Heart left ventricle (tissue), 16 donors: Measurements from ENCODE around the gene MAN1C1. TPM values are rescaled to one million over a fixed set of nuclear protein-coding genes. Genes with fewer than 3 reads are reported as not detected.
A peak's percentile ranks its signal among the peaks of the same experiment; 100 is the strongest.
"Not testable (repeated sequence)": the region's sequence is repeated elsewhere in the genome, so short reads cannot be mapped to it uniquely, and the experiment has no call there.

Experiments
- ATAC-seq, 4 donors: fragments of 200-7000 bp; cut with Tn5 transposase; one replicate each; pipeline ENCODE4 v1.9.1; 2020 to 2022; ENCODE audit warnings: moderate library complexity in 4 of 4, mild to moderate bottlenecking in 3 of 4, moderate number of reproducible peaks in 1 of 4
- DNase-seq, 5 donors: peaks; one replicate each; pipeline ENCODE4 v3.0.0-alpha.2; 2020
- H3K27ac ChIP-seq, 12 donors: fragments of 200-600 bp; sonication (generic) in 4 of 12; one replicate each; pipeline versions ENCODE4 v1.5.0 to v1.8.0; 2016 to 2022; ENCODE audit warnings: mild to moderate bottlenecking in 2 of 12
- H3K27me3 ChIP-seq, 9 donors: fragments of 200-600 bp; sonication (generic) in 2 of 9; one replicate each; pipeline versions ENCODE4 v1.5.1 to v1.8.0; 2016 to 2022; ENCODE audit warnings: mild to moderate bottlenecking in 3 of 9
- H3K36me3 ChIP-seq, 9 donors: fragments of 200-600 bp; sonication (generic) in 2 of 9; one replicate each; pipeline versions ENCODE4 v1.5.0 to v1.8.0; 2018 to 2022; ENCODE audit warnings: mild to moderate bottlenecking in 2 of 9
- H3K4me1 ChIP-seq, 12 donors: fragments of 200-600 bp; sonication (generic) in 4 of 12; one replicate each; pipeline versions ENCODE4 v1.5.0 to v1.8.0; 2016 to 2022; ENCODE audit warnings: mild to moderate bottlenecking in 3 of 12
- H3K4me3 ChIP-seq, 12 donors: fragments of 200-600 bp; sonication (generic) in 4 of 12; one replicate each; pipeline versions ENCODE4 v1.5.0 to v1.8.0; 2017 to 2022; ENCODE audit warnings: mild to moderate bottlenecking in 9 of 12, moderate library complexity in 4 of 12
- H3K9me3 ChIP-seq, 12 donors: fragments of 200-600 bp; sonication (generic) in 4 of 12; one replicate each; pipeline versions ENCODE4 v1.5.0 to v1.8.0; 2016 to 2022; ENCODE audit warnings: mild to moderate bottlenecking in 1 of 12
- POLR2A ChIP-seq, 2 donors: fragments of 450-650 bp; IDR thresholded peaks; one replicate each; pipeline ENCODE4 v1.6.1; 2017; ENCODE audit warnings: antibody characterized with exemption in 2 of 2, mild to moderate bottlenecking in 2 of 2, moderate library complexity in 2 of 2
- WGBS, 4 donors: extraction: QIAGEN DNeasy Blood & Tissue Kit in 2 of 4; methylation state at CpG; one replicate each; pipeline versions ENCODE4 v1.1.5 to v1.1.7; 2013 to 2018; 5-methylcytosine and 5-hydroxymethylcytosine counted together
- intact Hi-C, 10 donors: fragments of 100-400 bp; cut with DNase I; formaldehyde crosslinking; loops; one replicate each; pipeline versions ENCODE4 v1.11.1 to v1.14.2; 2022
- polyA plus RNA-seq, 2 donors: library from polyadenylated mRNA; stranded (reverse); fragments of 200-250 nt; gene quantifications; one replicate each; pipeline ENCODE4 v1.2.3, GENCODE V29; 2013
- total RNA-seq, 9 donors: library from RNA; depleted of rRNA in 2 of 9; stranded (reverse); fragments of >200 nt in 2 of 9; fragmentation: NEBNext Ultra II Directional in 3 of 9; extraction: Animal tissue kit (Norgen Biotek cat#: 25700) in 3 of 9; gene quantifications; one replicate each; pipeline versions ENCODE4 v1.1.0 to v1.2.4, GENCODE V29; 2016 to 2023
- TF ChIP-seq, protein P1 (sequence below), 12 donors: fragments of 200-600 bp; sonication (generic) in 4 of 12; IDR thresholded peaks; one replicate each; pipeline versions ENCODE4 v1.5.0 to v1.8.0; 2018 to 2022; ENCODE audit warnings: antibody characterized with exemption in 12 of 12, mild to moderate bottlenecking in 5 of 12
- donor health status: ischemic (EF 13 %, LVEDD 7.1; RV severe dilation, severe dysfunction).
- donor health status: healthy with polysubstance abuse.
- donor health status: DM: no; HTN: yes; CAD: no.
- donor health status: DM: no; HTN: no; CAD: no.
- donor health status: ischemic (EF 25% LVEDD 6.9; RV normal size, moderate dysfunction).
- donor health status: ischemic (EF 25% LVEDD 5.7; RV mildly dilated, moderate dysfunction).
- donor health status: healthy.
- donor health status: DM: yes; HTN: yes; CAD: no.
- donor health status: ischemic (EF 35%, LVEDD 5.7; RV mildly dilated, moderate dysfunction).
- donor health status: nonischemic (EF 11% LVEDD 7.7; RV severe dilation, severe dysfunction).
- donor health status: DM: yes; HTN: yes; CAD: no.
- donor health status: PGD.
- donor health status: ischemic (EF 29% LVEDD 5.4; RV normal size, mild dysfunction).
- donor health status: nonischemic (EF 23%, LVEDD 6.1; RV moderate dilation, normal function).

MAN1C1 gene
- total and polyA plus RNA-seq, 11 donors, result 7.7 to 25.7 (median 14.7) TPM

DNA sequence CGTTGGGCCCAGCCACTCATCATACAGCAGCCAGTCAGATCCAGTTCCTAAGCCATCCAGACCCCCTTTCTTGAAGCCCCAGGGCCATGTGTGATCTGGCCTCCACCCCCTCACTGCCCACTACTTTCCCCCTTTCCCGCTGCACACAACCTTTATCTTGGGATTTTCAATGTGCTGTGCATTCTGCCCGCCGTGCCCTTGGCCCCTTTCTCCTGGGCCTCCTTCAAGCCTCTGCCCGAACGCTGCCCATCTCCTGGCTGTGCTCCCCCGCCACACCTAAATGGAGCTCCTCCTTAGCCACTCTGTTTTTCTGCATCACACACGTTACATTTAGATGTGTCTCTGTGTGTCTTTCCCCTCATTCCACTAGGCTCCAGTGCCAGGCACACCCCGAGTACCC, 116.7 kb downstream of the MAN1C1 start:
- H3K27ac ChIP-seq, result no peak overlapping the region
- H3K36me3 ChIP-seq, result no peaks in the 10 kb centered on the region
- 92 to 97% (median 95%) methylated on average over 9 of the region's 9 CpGs for WGBS, 4 donors
- no peak overlapping the region for H3K4me3 ChIP-seq
- H3K9me3 ChIP-seq, result peaks cover 0 to 4% (median 0%) of the 10 kb centered on the region in 12 donors
- intact Hi-C loops, result no loop called here
- peaks cover 3 to 69% (median 28%) of the 10 kb centered on the region in 12 donors for H3K4me1 ChIP-seq
- no peaks in the 10 kb centered on the region for H3K27me3 ChIP-seq
- no peak for ATAC-seq
- TF ChIP-seq, protein P1, sequence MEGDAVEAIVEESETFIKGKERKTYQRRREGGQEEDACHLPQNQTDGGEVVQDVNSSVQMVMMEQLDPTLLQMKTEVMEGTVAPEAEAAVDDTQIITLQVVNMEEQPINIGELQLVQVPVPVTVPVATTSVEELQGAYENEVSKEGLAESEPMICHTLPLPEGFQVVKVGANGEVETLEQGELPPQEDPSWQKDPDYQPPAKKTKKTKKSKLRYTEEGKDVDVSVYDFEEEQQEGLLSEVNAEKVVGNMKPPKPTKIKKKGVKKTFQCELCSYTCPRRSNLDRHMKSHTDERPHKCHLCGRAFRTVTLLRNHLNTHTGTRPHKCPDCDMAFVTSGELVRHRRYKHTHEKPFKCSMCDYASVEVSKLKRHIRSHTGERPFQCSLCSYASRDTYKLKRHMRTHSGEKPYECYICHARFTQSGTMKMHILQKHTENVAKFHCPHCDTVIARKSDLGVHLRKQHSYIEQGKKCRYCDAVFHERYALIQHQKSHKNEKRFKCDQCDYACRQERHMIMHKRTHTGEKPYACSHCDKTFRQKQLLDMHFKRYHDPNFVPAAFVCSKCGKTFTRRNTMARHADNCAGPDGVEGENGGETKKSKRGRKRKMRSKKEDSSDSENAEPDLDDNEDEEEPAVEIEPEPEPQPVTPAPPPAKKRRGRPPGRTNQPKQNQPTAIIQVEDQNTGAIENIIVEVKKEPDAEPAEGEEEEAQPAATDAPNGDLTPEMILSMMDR (IDR thresholded peaks at IDR 0.05), result no peak
- no peak for TF ChIP-seq POLR2A (IDR thresholded peaks at IDR 0.05)
- DNase-seq, result no peak

DNA sequence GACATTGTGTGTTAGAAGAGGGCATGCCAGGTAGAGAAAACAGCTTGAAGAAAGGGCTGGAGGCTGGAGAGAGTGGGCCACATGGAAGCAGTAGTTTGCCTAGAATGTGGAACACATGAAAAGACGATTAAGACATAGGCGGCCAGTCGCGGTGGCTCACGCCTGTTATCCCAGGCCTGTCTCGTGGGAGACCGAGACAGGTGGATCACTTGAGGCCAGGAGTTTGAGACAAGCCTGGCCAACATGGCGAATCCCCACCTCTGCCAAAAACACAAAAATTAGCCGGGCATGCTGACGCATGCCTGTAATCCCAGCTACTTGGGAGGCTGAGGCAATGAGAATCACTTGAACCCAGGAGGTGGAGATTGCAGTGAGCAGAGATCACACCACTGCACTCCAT, 118.4 kb downstream of the MAN1C1 start:
- not testable (repeated sequence) for DNase-seq, ATAC-seq, H3K36me3 ChIP-seq, H3K4me3 ChIP-seq, H3K9me3 ChIP-seq, H3K27me3 ChIP-seq
- peak overlapping the region in 3 of 12 donors; percentile 8 to 34 (median 16) for H3K27ac ChIP-seq
- intact Hi-C loops, result loop anchor here in 1 of 10 donors (5.0 kb wide), 1 partner anchor 118 kb away; the partner anchor contains the start of gene MAN1C1
- 84 to 94% (median 90%) methylated on average over 10 of the region's 10 CpGs for WGBS, 4 donors
- H3K4me1 ChIP-seq, result peaks cover 3 to 53% (median 19%) of the 10 kb centered on the region in 12 donors

DNA sequence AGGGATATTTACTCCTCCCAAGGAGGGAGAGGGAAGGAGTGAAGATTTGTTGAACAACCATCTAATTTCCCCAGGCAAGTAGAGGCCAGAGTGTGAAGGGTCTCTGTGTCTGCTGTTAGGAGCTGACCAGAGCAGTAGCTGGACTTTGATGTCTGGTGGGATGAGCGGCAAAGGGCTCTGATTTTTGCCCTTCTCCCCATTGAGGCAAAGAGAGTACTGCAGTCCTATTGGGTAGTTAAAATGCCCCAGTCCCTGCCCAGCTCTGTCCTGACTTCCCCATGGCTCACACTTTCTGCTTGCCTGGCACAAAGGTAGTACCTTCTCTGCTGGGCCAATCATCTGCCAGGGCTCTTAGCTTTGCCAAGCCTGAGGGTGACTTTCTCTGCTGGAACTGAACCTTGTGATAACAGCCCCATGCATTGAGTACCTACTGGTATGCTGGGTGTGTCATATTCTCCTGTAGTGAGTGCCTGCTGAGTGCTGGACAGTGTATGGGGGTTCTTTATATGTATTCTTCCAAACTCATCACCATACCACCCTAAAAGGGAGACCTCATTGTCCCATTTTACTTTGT, 119.5 kb downstream of the MAN1C1 start:
- intact Hi-C loops, result loop anchor here in 1 of 10 donors (5.0 kb wide), 1 partner anchor 119 kb away; the partner anchor contains the start of gene MAN1C1
- Histone ChIP-seq H3K4me1 (peaks cover 0 to 43% (median 13%) of the 10 kb centered on the region in 12 donors), H3K27ac (peak overlapping the region in 8 of 12 donors; percentile 20 to 71 (median 56)), H3K4me3 (no peak overlapping the region), H3K36me3 (no peaks in the 10 kb centered on the region), H3K9me3 (peaks cover 0 to 10% (median 0%) of the 10 kb centered on the region in 12 donors), H3K27me3 (no peaks in the 10 kb centered on the region)
- 87 to 95% (median 90%) methylated on average over 1 of the region's 1 CpG for WGBS, 4 donors
- ATAC-seq, result peak; percentile 85 to 89 (median 86)
- peak in 4 of 5 donors; percentile 41 to 74 (median 54) for DNase-seq
- no peak for TF ChIP-seq POLR2A (IDR thresholded peaks at IDR 0.05)
- TF ChIP-seq, protein P1 (IDR thresholded peaks at IDR 0.05), result no peak

DNA sequence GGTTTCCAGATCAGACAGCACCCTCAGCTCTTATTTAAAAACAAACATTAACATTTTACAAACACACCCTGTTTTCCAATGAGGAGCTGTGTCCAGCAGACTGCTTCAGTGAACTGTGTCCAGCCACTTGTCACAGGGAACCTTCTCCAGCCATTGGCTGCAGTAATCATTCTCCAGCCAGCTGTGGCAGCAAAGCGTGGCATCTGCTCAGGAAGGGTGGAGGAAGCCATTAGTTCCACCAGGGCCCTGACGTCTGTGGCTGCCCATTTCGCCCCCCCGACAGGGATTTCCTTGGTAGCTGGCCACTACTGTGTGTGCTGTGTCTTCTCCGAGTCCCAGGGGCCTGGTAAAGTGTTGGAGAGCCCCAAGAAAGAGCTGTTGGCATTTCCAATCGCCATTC, 120.5 kb downstream of the MAN1C1 start:
- ATAC-seq (peak; percentile 44 to 58 (median 54)), DNase-seq (peak in 3 of 5 donors; percentile 48 to 60 (median 52))
- 59 to 69% (median 64%) methylated on average over 6 of the region's 6 CpGs for WGBS, 4 donors
- peaks cover 0 to 44% (median 13%) of the 10 kb centered on the region in 12 donors for H3K4me1 ChIP-seq
- H3K4me3 ChIP-seq, result no peak overlapping the region
- no peaks in the 10 kb centered on the region for H3K27me3 ChIP-seq
- no peaks in the 10 kb centered on the region for H3K36me3 ChIP-seq
- peaks cover 0 to 10% (median 0%) of the 10 kb centered on the region in 12 donors for H3K9me3 ChIP-seq
- no peak for TF ChIP-seq POLR2A (IDR thresholded peaks at IDR 0.05)
- TF ChIP-seq, protein P1 (IDR thresholded peaks at IDR 0.05), result no peak
- peak overlapping the region in 8 of 12 donors; percentile 1 to 71 (median 56) for H3K27ac ChIP-seq
- intact Hi-C loops, result loop anchor here in 1 of 10 donors (5.0 kb wide), 1 partner anchor 120 kb away; the partner anchor contains the start of gene MAN1C1
